Kidney (tissue), 14 donors: Measurements from ENCODE around the gene SPATA22. TPM values are rescaled to one million over a fixed set of nuclear protein-coding genes. Genes with fewer than 3 reads are reported as not detected.

Experiments
- DNase-seq, 5 donors: peaks; one replicate each; pipeline ENCODE4 v3.0.0-alpha.2; 2013 to 2020
- FAIRE-seq: peaks from 2 replicates; lab custom pipeline; 2012; peaks lifted over from hg19 to GRCh38; lab: Jason Lieb, UNC
- H3K27ac ChIP-seq, 2 donors: one replicate each; pipeline ENCODE4 v1.7.0; 2013; ENCODE audit warnings: low read depth in 2 of 2, low read length in 2 of 2, inconsistent platforms in 1 of 2
- H3K27me3 ChIP-seq: one replicate; pipeline ENCODE4 v1.7.1; 2013; ENCODE audit warnings: low read length, inconsistent platforms; ENCODE audit not compliant: control insufficient read depth, insufficient read depth
- H3K36me3 ChIP-seq, 3 donors: one replicate each; pipeline versions ENCODE4 v1.7.0 to v1.7.1; 2013; ENCODE audit warnings: low read length in 3 of 3, control low read depth in 1 of 3, inconsistent platforms in 1 of 3; ENCODE audit not compliant: insufficient read depth in 3 of 3, control insufficient read depth in 2 of 3
- H3K4me1 ChIP-seq, 3 donors: one replicate each; pipeline versions ENCODE4 v1.7.0 to v1.7.1; 2013; ENCODE audit warnings: low read length in 3 of 3, inconsistent platforms in 1 of 3, low read depth in 1 of 3; ENCODE audit not compliant: control insufficient read depth in 2 of 3, insufficient read depth in 2 of 3
- H3K4me3 ChIP-seq, 3 donors: one replicate each; pipeline versions ENCODE4 v1.7.0 to v1.8.1; 2013; ENCODE audit warnings: low read length in 3 of 3, control low read depth in 1 of 3, inconsistent platforms in 1 of 3
- H3K9ac ChIP-seq, 3 donors: one replicate each; pipeline versions ENCODE4 v1.7.0 to v1.7.1; 2013; ENCODE audit warnings: low read length in 3 of 3, control low read depth in 1 of 3, inconsistent platforms in 1 of 3
- H3K9me3 ChIP-seq, 3 donors: one replicate each; pipeline versions ENCODE4 v1.7.0 to v1.7.1; 2013; ENCODE audit warnings: low read length in 3 of 3, control low read depth in 1 of 3, inconsistent platforms in 1 of 3; ENCODE audit not compliant: control insufficient read depth in 2 of 3, insufficient read depth in 1 of 3
- intact Hi-C: fragments of 100-400 bp; cut with DNase I; formaldehyde crosslinking; loops from one replicate; pipeline ENCODE4 v1.11.1; 2022
- polyA plus RNA-seq: library from polyadenylated mRNA; stranded (reverse); fragments of 350-450 nt; fragmentation: Illumina TruSeq; extraction: RNeasy Lipid Tissue Mini Kit (QIAGEN cat#74804); gene quantifications from one replicate; pipeline ENCODE4 v1.2.3, GENCODE V29; 2014; ENCODE audit warnings: low read depth, low replicate concordance; ENCODE audit not compliant: insufficient read depth
- total RNA-seq: library from RNA; stranded (reverse); fragmentation: NEBNext Ultra II Directional; extraction: Animal tissue kit (Norgen Biotek cat#: 25700); gene quantifications from one replicate; pipeline ENCODE4 v1.2.1, GENCODE V29; 2021
- TF ChIP-seq, protein P1 (sequence below): IDR thresholded peaks from 3 replicates; pipeline ENCODE4 v1.5.1; 2012; ENCODE audit warnings: mild to moderate bottlenecking, moderate library complexity, borderline replicate concordance; ENCODE audit not compliant: insufficient read depth; ENCODE audit errors: extremely low read depth
- donor health status: control.
- donor health status: control.
- donor health status: control.
- donor health status: control.
- donor health status: control.
- donor health status: DM: yes; HTN: yes; CAD: no.
- donor health status: Normal renal cell carcinoma (clear cell type).

The SPATA22 gene
- total and polyA plus RNA-seq, 2 donors from 2014 or later, result 0.31 TPM; not detected in 1

DNA sequence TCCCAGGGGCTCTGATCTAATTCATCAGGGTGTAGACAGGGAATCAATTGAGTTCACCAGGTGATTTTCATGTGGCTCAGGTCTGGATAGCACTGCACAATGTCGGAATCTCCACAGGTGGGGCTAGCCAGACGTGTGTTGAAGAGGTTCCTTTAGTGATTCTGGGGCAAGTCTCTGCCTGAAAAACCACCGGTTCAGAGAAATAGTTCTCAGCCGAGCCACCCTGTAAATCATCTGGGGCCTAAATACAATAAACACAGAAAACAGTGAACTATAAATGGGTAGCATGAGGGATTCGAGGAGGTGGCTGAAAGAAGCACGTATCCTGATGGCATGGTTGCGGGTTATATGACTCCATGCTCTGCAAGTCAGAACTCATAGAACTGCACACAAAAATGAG is 25.5 kb upstream of the SPATA22 start:
- no peaks in the 10 kb centered on the region for H3K4me1 ChIP-seq
- no peaks in the 10 kb centered on the region for H3K9me3 ChIP-seq
- H3K4me3 ChIP-seq, result no peak overlapping the region
- H3K27ac ChIP-seq, result no peak overlapping the region
- intact Hi-C loops, result no loop called here
- H3K27me3 ChIP-seq, result no peaks in the 10 kb centered on the region
- no peaks in the 10 kb centered on the region for H3K36me3 ChIP-seq
- no peak overlapping the region for H3K9ac ChIP-seq
- no peak for FAIRE-seq
- TF ChIP-seq, protein P1, sequence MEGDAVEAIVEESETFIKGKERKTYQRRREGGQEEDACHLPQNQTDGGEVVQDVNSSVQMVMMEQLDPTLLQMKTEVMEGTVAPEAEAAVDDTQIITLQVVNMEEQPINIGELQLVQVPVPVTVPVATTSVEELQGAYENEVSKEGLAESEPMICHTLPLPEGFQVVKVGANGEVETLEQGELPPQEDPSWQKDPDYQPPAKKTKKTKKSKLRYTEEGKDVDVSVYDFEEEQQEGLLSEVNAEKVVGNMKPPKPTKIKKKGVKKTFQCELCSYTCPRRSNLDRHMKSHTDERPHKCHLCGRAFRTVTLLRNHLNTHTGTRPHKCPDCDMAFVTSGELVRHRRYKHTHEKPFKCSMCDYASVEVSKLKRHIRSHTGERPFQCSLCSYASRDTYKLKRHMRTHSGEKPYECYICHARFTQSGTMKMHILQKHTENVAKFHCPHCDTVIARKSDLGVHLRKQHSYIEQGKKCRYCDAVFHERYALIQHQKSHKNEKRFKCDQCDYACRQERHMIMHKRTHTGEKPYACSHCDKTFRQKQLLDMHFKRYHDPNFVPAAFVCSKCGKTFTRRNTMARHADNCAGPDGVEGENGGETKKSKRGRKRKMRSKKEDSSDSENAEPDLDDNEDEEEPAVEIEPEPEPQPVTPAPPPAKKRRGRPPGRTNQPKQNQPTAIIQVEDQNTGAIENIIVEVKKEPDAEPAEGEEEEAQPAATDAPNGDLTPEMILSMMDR, result no peak
- no peak for DNase-seq

DNA sequence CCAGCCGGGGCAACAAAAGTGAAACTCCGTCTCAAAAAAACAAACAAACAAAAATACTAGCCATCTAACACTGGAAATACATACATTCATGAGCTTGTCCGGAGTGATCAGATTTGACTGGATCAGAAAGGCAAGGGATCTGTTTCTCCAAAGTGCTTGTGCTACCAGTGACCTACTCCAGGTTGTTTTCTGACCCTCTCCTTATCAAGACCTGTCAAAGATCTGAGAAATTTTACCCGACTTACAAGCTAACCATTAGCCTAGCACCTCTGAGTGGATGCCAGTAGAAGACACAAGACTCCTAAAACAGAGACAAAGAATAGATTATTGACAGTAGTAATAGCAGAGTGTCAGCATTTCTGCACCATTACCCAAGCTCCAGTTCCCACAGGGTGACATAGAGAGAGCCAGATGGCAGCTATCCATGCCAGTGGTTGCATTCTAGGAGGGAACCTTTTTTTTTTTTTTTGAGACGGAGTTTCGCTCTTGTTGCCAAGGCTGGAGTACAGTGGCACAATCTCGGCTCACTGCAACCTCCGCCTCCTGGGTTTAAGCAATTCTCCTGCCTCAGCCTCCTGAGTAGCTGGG is 14.0 kb upstream of the SPATA22 start:
- Histone ChIP-seq H3K27ac (no peak overlapping the region), H3K4me3 (no peak overlapping the region), H3K4me1 (no peaks in the 10 kb centered on the region), H3K9me3 (no peaks in the 10 kb centered on the region), H3K9ac (no peak overlapping the region), H3K36me3 (peaks cover 0 to 8% (median 6%) of the 10 kb centered on the region in 3 donors), H3K27me3 (no peaks in the 10 kb centered on the region)
- intact Hi-C loops, result no loop called here
- TF ChIP-seq, protein P1, result no peak
- FAIRE-seq (no peak), DNase-seq (no peak)

DNA sequence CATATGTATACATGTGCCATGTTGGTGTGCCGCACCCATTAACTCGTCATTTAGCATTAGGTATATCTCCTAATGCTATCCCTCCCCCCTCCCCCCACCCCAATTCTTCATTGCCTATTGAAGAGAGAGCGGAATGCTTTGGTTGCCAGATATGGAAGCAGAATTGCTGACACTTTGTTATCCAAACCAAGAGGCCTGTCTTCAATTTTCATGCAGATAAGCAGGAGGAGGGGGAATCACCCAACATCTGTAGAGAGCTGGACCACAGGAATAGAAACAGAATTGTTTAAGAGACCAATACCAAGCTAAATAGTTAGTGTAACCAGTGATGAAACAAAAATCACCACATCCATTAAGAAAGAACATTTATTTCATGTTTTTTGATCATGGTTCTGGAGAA is 11.2 kb upstream of the SPATA22 start:
- intact Hi-C loops, result no loop called here

More for the DNA sequence above, 11.2 kb upstream of the SPATA22 start:
- no peak for FAIRE-seq
- no peak overlapping the region for H3K4me3 ChIP-seq
- no peaks in the 10 kb centered on the region for H3K27me3 ChIP-seq
- TF ChIP-seq, protein P1, result no peak
- no peaks in the 10 kb centered on the region for H3K36me3 ChIP-seq
- no peak for DNase-seq
- no peaks in the 10 kb centered on the region for H3K4me1 ChIP-seq
- H3K9ac ChIP-seq, result no peak overlapping the region
- no peak overlapping the region for H3K27ac ChIP-seq
- no peaks in the 10 kb centered on the region for H3K9me3 ChIP-seq
